H1 (cell line): ENCODE results near the gene SVOPL. TPM values are rescaled to one million over a fixed set of nuclear protein-coding genes. Genes with fewer than 3 reads are reported as not detected.

Experiments used
- CTCF ChIA-PET: fragments of 300-600 bp; sonication (Branson Sonifier 250); formaldehyde crosslinking; loops from one replicate; lab custom pipeline; 2021; ENCODE audit not compliant: partially characterized antibody; lab: Charles Lee
- POLR2A ChIA-PET: fragments of 300-600 bp; sonication (Branson Sonifier 250); formaldehyde crosslinking; loops from one replicate; lab custom pipeline; 2021; ENCODE audit warnings: inconsistent platforms; ENCODE audit not compliant: partially characterized antibody; lab: Charles Lee
- DNase-seq, 2 experiments: peaks; one replicate each; pipeline versions ENCODE4 v3.0.0 to v3.0.0-alpha.2; 2010 to 2022; ENCODE audit warnings: low spot score in 2 of 2, low read depth in 1 of 2, mixed read lengths in 1 of 2
- FAIRE-seq: peaks from 2 replicates; lab custom pipeline; 2011; peaks lifted over from hg19 to GRCh38; lab: Jason Lieb, UNC
- H2AFZ ChIP-seq: 2 replicates; pipeline ENCODE4 v1.8.1; 2012; ENCODE audit warnings: low read length, inconsistent platforms
- H2AK5ac ChIP-seq: 2 replicates; pipeline ENCODE4 v1.6.1; 2013; ENCODE audit warnings: low read depth, low read length
- H2BK120ac ChIP-seq: replicated peaks from 2 replicates; pipeline ENCODE3; 2013; ENCODE audit warnings: low read depth, low read length, inconsistent platforms
- H2BK12ac ChIP-seq: 2 replicates; pipeline ENCODE4 v1.6.1; 2013; ENCODE audit warnings: low read depth, low read length
- H2BK15ac ChIP-seq: 2 replicates; pipeline ENCODE4 v1.6.1; 2013; ENCODE audit warnings: low read length
- H2BK20ac ChIP-seq: 2 replicates; pipeline ENCODE4 v1.6.1; 2013; ENCODE audit warnings: low read length
- H2BK5ac ChIP-seq: 2 replicates; pipeline ENCODE4 v1.6.1; 2013; ENCODE audit warnings: low read depth, low read length
- H3K14ac ChIP-seq: 2 replicates; pipeline ENCODE4 v1.6.1; 2013; ENCODE audit warnings: inconsistent platforms; ENCODE audit not compliant: insufficient read length
- H3K18ac ChIP-seq: 2 replicates; pipeline ENCODE4 v1.6.1; 2013; ENCODE audit warnings: low read length; ENCODE audit errors: extremely low read depth
- H3K23ac ChIP-seq: 2 replicates; pipeline ENCODE4 v1.6.1; 2013; ENCODE audit warnings: inconsistent platforms; ENCODE audit not compliant: insufficient read length
- H3K23me2 ChIP-seq: 2 replicates; pipeline ENCODE4 v1.6.1; 2013; ENCODE audit warnings: low read depth, low read length
- H3K27ac ChIP-seq: 2 replicates; pipeline ENCODE4 v1.6.1; 2011; ENCODE audit warnings: low read depth, low read length, inconsistent platforms
- H3K27me3 ChIP-seq, 4 experiments: replicated peaks in 1 of 4; 1 replicate in 1 of 4; 2 replicates in 3 of 4; pipeline versions ENCODE4 v1.6.1 to v1.8.1; 2011 to 2013; ENCODE audit warnings: low read length in 3 of 4, mild to moderate bottlenecking in 3 of 4, inconsistent platforms in 2 of 4, mixed read lengths in 2 of 4, moderate library complexity in 1 of 4; ENCODE audit not compliant: control insufficient read depth in 3 of 4, insufficient read depth in 3 of 4; ENCODE audit errors: extremely low read depth in 1 of 4
- H3K36me3 ChIP-seq, 4 experiments: 2 replicates each; pipeline versions ENCODE4 v1.6.1 to v1.8.1; 2011 to 2013; ENCODE audit warnings: mild to moderate bottlenecking in 4 of 4, low read length in 3 of 4, moderate library complexity in 2 of 4, control low read depth in 1 of 4, inconsistent platforms in 1 of 4; ENCODE audit not compliant: insufficient read depth in 4 of 4, control insufficient read depth in 2 of 4
- H3K4ac ChIP-seq: replicated peaks from 2 replicates; pipeline ENCODE3; 2013; ENCODE audit warnings: low read length, low read depth, mixed read lengths, inconsistent platforms; ENCODE audit not compliant: insufficient read length
- H3K4me1 ChIP-seq, 4 experiments: replicated peaks in 1 of 4; 1 replicate in 1 of 4; 2 replicates in 3 of 4; pipeline versions ENCODE4 v1.6.1 to v1.8.1; 2011 to 2013; ENCODE audit warnings: low read length in 3 of 4, inconsistent platforms in 2 of 4, mixed read lengths in 1 of 4; ENCODE audit not compliant: insufficient read depth in 4 of 4, control insufficient read depth in 3 of 4
- H3K4me2 ChIP-seq, 2 experiments: 2 replicates each; pipeline versions ENCODE4 v1.6.1 to v1.8.1; 2011 to 2013; ENCODE audit warnings: low read depth in 2 of 2, low read length in 2 of 2, control low read depth in 1 of 2, inconsistent platforms in 1 of 2, mild to moderate bottlenecking in 1 of 2; ENCODE audit not compliant: insufficient read depth in 1 of 2
- H3K4me3 ChIP-seq, 4 experiments: fragments of 200-600, 300-600 bp in 1 of 4; sonication (generic), shearing (Covaris generic), sonication (Bioruptor Twin) in 1 of 4; 2 replicates each; pipeline versions ENCODE4 v1.5.1 to v1.8.1; 2011 to 2016; ENCODE audit warnings: low read length in 4 of 4, low read depth in 3 of 4, control low read depth in 2 of 4, inconsistent platforms in 2 of 4, mild to moderate bottlenecking in 2 of 4, mixed read lengths in 1 of 4, moderate library complexity in 1 of 4; ENCODE audit not compliant: insufficient read depth in 2 of 4; ENCODE audit errors: extremely low read depth in 1 of 4
- H3K56ac ChIP-seq: replicated peaks from 2 replicates; pipeline ENCODE3; 2013; ENCODE audit warnings: low read depth, mild to moderate bottlenecking, mixed read lengths, low read length, inconsistent platforms; ENCODE audit not compliant: insufficient read length
- H3K79me1 ChIP-seq: 2 replicates; pipeline ENCODE4 v1.6.1; 2013; ENCODE audit warnings: low read depth, low read length, control low read depth
- H3K79me2 ChIP-seq, 2 experiments: 2 replicates each; pipeline versions ENCODE4 v1.6.1 to v1.8.1; 2012 to 2013; ENCODE audit warnings: low read length in 2 of 2, mild to moderate bottlenecking in 2 of 2, inconsistent platforms in 1 of 2; ENCODE audit not compliant: insufficient read depth in 2 of 2, control insufficient read depth in 1 of 2
- H3K9ac ChIP-seq, 4 experiments: replicated peaks in 1 of 4; 1 replicate in 1 of 4; 2 replicates in 3 of 4; pipeline versions ENCODE4 v1.6.1 to v1.8.1; 2011 to 2013; ENCODE audit warnings: low read depth in 3 of 4, low read length in 3 of 4, control low read depth in 2 of 4, mild to moderate bottlenecking in 2 of 4, moderate library complexity in 2 of 4, inconsistent platforms in 1 of 4; ENCODE audit errors: extremely low read depth in 1 of 4
- H3K9me3 ChIP-seq, 2 experiments: 2 replicates each; pipeline versions ENCODE4 v1.6.1 to v1.8.1; 2012 to 2013; ENCODE audit warnings: mild to moderate bottlenecking in 2 of 2, moderate library complexity in 2 of 2, control low read depth in 1 of 2, inconsistent platforms in 1 of 2, low read depth in 1 of 2, low read length in 1 of 2, mixed read lengths in 1 of 2; ENCODE audit not compliant: insufficient read depth in 2 of 2
- H4K20me1 ChIP-seq, 2 experiments: replicated peaks in 1 of 2; 2 replicates each; pipeline versions ENCODE3 to v1.8.1; 2011 to 2013; ENCODE audit warnings: inconsistent platforms in 2 of 2, low read length in 2 of 2, mild to moderate bottlenecking in 1 of 2; ENCODE audit not compliant: insufficient read depth in 2 of 2, control insufficient read depth in 1 of 2
- H4K5ac ChIP-seq: 2 replicates; pipeline ENCODE4 v1.6.1; 2013; ENCODE audit warnings: low read length, low read depth, mixed read lengths, inconsistent platforms; ENCODE audit not compliant: insufficient read length
- H4K8ac ChIP-seq: 2 replicates; pipeline ENCODE4 v1.8.0; 2013; ENCODE audit warnings: mild to moderate bottlenecking, moderate library complexity, low read length, inconsistent platforms; ENCODE audit not compliant: insufficient read depth; ENCODE audit errors: extremely low read depth
- H4K91ac ChIP-seq: replicated peaks from 2 replicates; pipeline ENCODE3; 2013; ENCODE audit warnings: low read length, mixed read lengths, inconsistent platforms; ENCODE audit not compliant: insufficient read length
- BCL11A ChIP-seq, 2 experiments: IDR thresholded peaks; one replicate each; pipeline ENCODE4 v1.6.1; 2011; ENCODE audit warnings: low read depth in 2 of 2, low read length in 2 of 2, mild to moderate bottlenecking in 2 of 2
- EZH2 ChIP-seq: fragments of 200-600 bp; sonication (generic); IDR thresholded peaks from 2 replicates; pipeline ENCODE4 v1.7.1; 2012; ENCODE audit warnings: low read depth, mild to moderate bottlenecking, moderate library complexity, low read length, inconsistent platforms; ENCODE audit not compliant: severe bottlenecking
- GTF2F1 ChIP-seq: IDR thresholded peaks from 2 replicates; pipeline ENCODE4 v1.6.1; 2012; ENCODE audit warnings: low read depth, low read length, improper control_type of control experiment, borderline replicate concordance
- HDAC6 ChIP-seq: IDR thresholded peaks from one replicate; pipeline ENCODE4 v1.7.1; 2012; ENCODE audit warnings: low read depth, mild to moderate bottlenecking, inconsistent platforms, low read length, moderate library complexity
- SP1 ChIP-seq: IDR thresholded peaks from 2 replicates; pipeline ENCODE4 v1.6.1; 2011; ENCODE audit warnings: low read depth, low read length
- TAF1 ChIP-seq: IDR thresholded peaks from 2 replicates; pipeline ENCODE4 v1.6.1; 2011; ENCODE audit warnings: mild to moderate bottlenecking, low read depth, low read length
- WGBS, 2 experiments: shearing (Covaris generic) in 1 of 2; methylation state at CpG; one replicate each; pipeline versions ENCODE4 v1.1.6 to v1.1.7; 2013 to 2015; ENCODE audit warnings: low lambda C conversion rate in 2 of 2, mixed read lengths in 2 of 2, inconsistent platforms in 1 of 2, low coverage in 1 of 2, missing lambda C conversion rate in 1 of 2; ENCODE audit not compliant: insufficient replicate concordance in 2 of 2, insufficient coverage in 1 of 2, insufficient read length in 1 of 2; ENCODE audit errors: extremely low coverage in 1 of 2, missing lambda C conversion rate in 1 of 2; 5-methylcytosine and 5-hydroxymethylcytosine counted together
- polyA plus RNA-seq, 7 experiments: library from polyadenylated mRNA; depleted of rRNA in 3 of 7; stranded (reverse) in 5 of 7; unstranded in 2 of 7; fragments of >200 nt in 5 of 7; fragments of 200-250 nt in 2 of 7; gene quantifications; 1 replicate in 5 of 7; 2 replicates in 1 of 7; 4 replicates in 1 of 7; pipeline versions ENCODE4 v1.2.1 to v1.2.3, GENCODE V29; 2011 to 2013; ENCODE audit warnings: missing spikeins in 2 of 7, mixed read lengths in 2 of 7
- total RNA-seq: library from RNA; stranded (reverse); fragmentation: NEBNext Ultra II Directional; extraction: Animal tissue kit (Norgen Biotek cat#: 25700); gene quantifications from 2 replicates; pipeline ENCODE4 v1.2.1, GENCODE V29; 2021

The SVOPL gene
- total and polyA plus RNA-seq, 2 of the 8 experiments (the other 6 are each of a cell fraction or from before 2014, with no cell fraction given), result 1.1 to 1.4 TPM

DNA sequence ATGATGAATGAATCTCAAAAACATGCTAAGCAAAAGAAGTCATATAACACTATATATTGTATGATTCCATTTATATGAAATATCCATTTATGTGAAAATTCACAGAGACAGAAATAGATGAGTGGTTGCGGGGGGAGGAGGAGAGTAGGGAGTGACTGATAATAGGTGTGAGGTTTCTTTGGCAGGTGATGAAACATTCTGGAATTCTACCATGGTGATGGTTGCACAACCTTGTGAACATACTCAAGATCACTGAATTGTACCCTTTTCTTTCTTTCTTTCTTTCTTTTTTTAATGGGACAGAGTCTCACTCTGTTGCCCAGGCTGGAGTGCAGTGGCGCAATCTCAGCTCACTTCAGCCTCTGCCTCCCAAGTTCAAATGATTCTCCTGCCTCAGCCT is 10.7 kb downstream of the SVOPL start:
- no peak overlapping the region for H3K23ac ChIP-seq
- no peaks in the 10 kb centered on the region for H3K23me2 ChIP-seq
- H4K8ac ChIP-seq, result no peak overlapping the region
- H2AFZ ChIP-seq, result no peak overlapping the region
- WGBS, 2 experiments, result 84 to 100% methylated on average over 1 to 2 of the region's 2 CpGs
- no peak overlapping the region for H3K9ac ChIP-seq
- H3K79me2 ChIP-seq, result no peaks in the 10 kb centered on the region
- no peak overlapping the region for H2AK5ac ChIP-seq
- H3K9me3 ChIP-seq, result no peaks in the 10 kb centered on the region
- TF ChIP-seq HDAC6, result no peak
- TF ChIP-seq SP1, result no peak
- no peak for TF ChIP-seq EZH2
- TF ChIP-seq BCL11A (IDR thresholded peaks at IDR 0.05; ENCODE audit: low read depth in 2 of 2, low read length in 2 of 2), result no peak
- TF ChIP-seq GTF2F1, result no peak
- TF ChIP-seq TAF1, result no peak
- H2BK5ac ChIP-seq, result no peak overlapping the region
- FAIRE-seq (no peak), DNase-seq (no peak)
- H4K5ac ChIP-seq, result no peak overlapping the region
- no peak overlapping the region for H2BK12ac ChIP-seq
- H2BK120ac ChIP-seq, result no peak overlapping the region
- no peak overlapping the region for H3K18ac ChIP-seq
- H3K4ac ChIP-seq, result no peak overlapping the region
- H3K4me3 ChIP-seq, result no peak overlapping the region
- no peak overlapping the region for H2BK15ac ChIP-seq
- no peak overlapping the region for H3K4me2 ChIP-seq
- no peak overlapping the region for H3K27ac ChIP-seq
- no peaks in the 10 kb centered on the region for H4K20me1 ChIP-seq
- no peak overlapping the region for H3K14ac ChIP-seq
- no peak overlapping the region for H4K91ac ChIP-seq
- CTCF ChIA-PET, result no interaction called here
- no peaks in the 10 kb centered on the region for H3K4me1 ChIP-seq
- H3K56ac ChIP-seq, result no peak overlapping the region
- H3K79me1 ChIP-seq, result no peaks in the 10 kb centered on the region
- no peaks in the 10 kb centered on the region for H3K27me3 ChIP-seq
- H3K36me3 ChIP-seq, result no peaks in the 10 kb centered on the region
- H2BK20ac ChIP-seq, result no peak overlapping the region
- POLR2A ChIA-PET, result no interaction called here
